Hematopoietic multipotent progenitor cell (in vitro differentiated cells): ENCODE results near the gene ZNF329. TPM values are rescaled to one million over a fixed set of nuclear protein-coding genes. Genes with fewer than 3 reads are reported as not detected.

Source experiments
- DNase-seq, 3 donors: peaks; one replicate each; pipeline ENCODE4 v3.0.0-alpha.2; 2011 to 2015; ENCODE audit warnings: low read depth in 2 of 3, low spot score in 2 of 3
- total RNA-seq: library from RNA; depleted of rRNA; stranded (reverse); fragments of >200 nt; gene quantifications from one replicate; pipeline ENCODE4 v1.2.3, GENCODE V29; 2012

The ZNF329 gene
- total RNA-seq, 1 donor = 9.4 TPM

DNA sequence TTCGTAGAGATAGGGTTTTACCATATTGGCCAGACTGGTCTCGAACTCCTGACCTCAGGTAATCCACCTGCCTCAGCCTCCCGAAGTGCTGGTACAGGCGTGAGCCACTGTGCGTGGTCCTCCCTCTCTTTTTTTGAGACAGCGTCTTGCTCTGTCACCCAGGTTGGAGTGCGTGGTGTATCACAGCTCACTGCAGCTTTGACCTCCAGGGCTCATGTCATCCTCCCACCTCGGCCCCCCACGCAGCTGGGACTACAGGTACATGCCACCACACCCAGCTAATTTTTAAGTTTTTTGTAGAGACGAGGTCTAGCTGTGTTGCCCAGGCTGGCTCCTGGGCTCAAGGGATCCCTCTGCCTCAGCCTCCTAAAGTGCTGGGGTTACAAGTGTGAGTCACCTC, 70.8 kb downstream of the ZNF329 start:
- no peak for DNase-seq

Other genes with a start within 250 kb of the ZNF329 start
- gene ZNF417, start 234.2 kb downstream of the ZNF329 start, total RNA-seq = 10.8 TPM
- gene ZNF418, start 215.4 kb downstream of the ZNF329 start, total RNA-seq = 10.0 TPM
- gene ZNF256, start 203.1 kb downstream of the ZNF329 start, total RNA-seq = 9.2 TPM
- gene C19orf18, start 176.3 kb downstream of the ZNF329 start, total RNA-seq = not detected
- 25.9 TPM for gene ZNF606, start 148.0 kb downstream of the ZNF329 start, total RNA-seq
- gene ZSCAN1, start 116.8 kb downstream of the ZNF329 start, total RNA-seq = 0.81 TPM
- 14.8 TPM for gene ZNF135, start 91.5 kb downstream of the ZNF329 start, total RNA-seq
- 178 TPM for gene ZSCAN18, start 52.6 kb downstream of the ZNF329 start, total RNA-seq
- 34.7 TPM for gene ZNF274, start 32.3 kb upstream of the ZNF329 start, total RNA-seq
- 57.1 TPM for gene ZNF544, start 78.1 kb upstream of the ZNF329 start, total RNA-seq
- 10.5 TPM for gene ZNF8, start 128.2 kb upstream of the ZNF329 start, total RNA-seq
- 49.0 TPM for gene ERVK3-1, start 154.6 kb upstream of the ZNF329 start, total RNA-seq
- 3.0 TPM for gene ZSCAN22, start 176.2 kb upstream of the ZNF329 start, total RNA-seq
- gene A1BG, start 202.7 kb upstream of the ZNF329 start, total RNA-seq = 10.0 TPM
- 4.8 TPM for gene ZNF497, start 212.0 kb upstream of the ZNF329 start, total RNA-seq
- gene ZNF837, start 230.2 kb upstream of the ZNF329 start, total RNA-seq = 6.2 TPM
- 7,116 TPM for gene RPS5, start 236.5 kb upstream of the ZNF329 start, total RNA-seq
- 0.81 TPM for gene RNF225, start 244.9 kb upstream of the ZNF329 start, total RNA-seq